Type B pancreatic cell (in vitro differentiated cells): ENCODE results near the gene TXK. TPM values are rescaled to one million over a fixed set of nuclear protein-coding genes. Genes with fewer than 3 reads are reported as not detected.

Experiments
- DNase-seq: peaks from one replicate; pipeline ENCODE4 v3.0.0; 2021; ENCODE audit warnings: mixed read lengths; ENCODE audit not compliant: unreplicated experiment; ENCODE audit errors: extremely low spot score
- H3K27ac Mint-ChIP-seq: 2 replicates; pipeline ENCODE4 v1.8.0; 2021; ENCODE audit warnings: mild to moderate bottlenecking, mixed read lengths
- H3K27me3 Mint-ChIP-seq: 2 replicates; pipeline ENCODE4 v1.8.0; 2021; ENCODE audit warnings: mixed read lengths
- H3K36me3 Mint-ChIP-seq: 2 replicates; pipeline ENCODE4 v1.8.0; 2021; ENCODE audit warnings: mixed read lengths
- H3K4me1 Mint-ChIP-seq: one replicate; pipeline ENCODE4 v1.8.0; 2021; ENCODE audit warnings: mixed read lengths; ENCODE audit not compliant: unreplicated experiment
- H3K4me3 Mint-ChIP-seq: 2 replicates; pipeline ENCODE4 v1.8.0; 2021; ENCODE audit warnings: mild to moderate bottlenecking, mixed read lengths
- H3K9me3 Mint-ChIP-seq: 2 replicates; pipeline ENCODE4 v1.8.0; 2021; ENCODE audit warnings: mixed read lengths
- total RNA-seq: library from RNA; stranded (reverse); gene quantifications from 2 replicates; pipeline ENCODE4 v1.2.1, GENCODE V29; 2021; ENCODE audit warnings: low replicate concordance
- TF ChIP-seq, protein P1 (sequence below): fragments of 200-600 bp; sonication (generic); conservative IDR thresholded peaks from 2 replicates; pipeline ENCODE4 v1.5.0; 2021; ENCODE audit warnings: antibody characterized with exemption, mild to moderate bottlenecking

The TXK gene
- total RNA-seq, 1 donor from 2014 or later: 1.3 TPM

DNA sequence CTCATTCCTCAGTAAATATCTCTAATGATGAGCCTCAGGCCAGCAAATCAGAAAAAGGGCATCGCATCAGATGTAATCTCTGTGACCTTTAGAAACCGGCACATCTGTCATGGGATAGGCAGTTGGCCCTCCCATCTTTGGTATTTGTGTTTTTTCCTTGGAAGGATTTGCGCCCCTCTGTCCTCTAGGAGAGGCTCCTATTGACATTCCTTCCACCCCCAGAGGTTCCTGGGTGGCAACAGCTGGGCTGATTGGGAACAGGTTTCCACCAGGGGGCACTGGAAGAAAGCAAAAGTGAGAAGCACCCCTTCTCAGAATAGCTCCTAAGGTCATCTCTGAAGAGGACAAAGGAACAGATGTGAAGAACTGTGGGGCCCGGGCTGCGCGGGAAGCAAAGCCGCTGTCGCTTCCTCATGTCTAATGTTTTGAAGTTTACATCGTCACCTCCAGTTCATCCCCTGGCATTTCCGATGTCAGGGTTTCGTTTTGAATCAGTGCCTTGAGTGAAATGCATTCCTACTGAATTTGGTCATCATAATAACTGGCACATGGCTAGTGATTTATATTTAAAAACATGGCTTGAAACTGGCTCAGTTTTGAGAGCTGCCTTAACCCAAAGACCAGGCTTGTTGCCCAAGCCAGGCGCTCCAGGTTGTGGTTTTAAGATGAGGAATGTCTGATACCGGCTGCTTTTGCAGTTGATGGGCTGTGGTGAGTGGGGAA, 6.2 kb downstream of the TXK start:
- Mint-ChIP-seq H3K4me1 (peaks cover 22% of the 10 kb centered on the region), H3K9me3 (no peaks in the 10 kb centered on the region), H3K4me3 (peak overlapping the region; percentile 59), H3K36me3 (no peaks in the 10 kb centered on the region), H3K27ac (peak overlapping the region; percentile 90), H3K27me3 (no peaks in the 10 kb centered on the region)
- no peak for DNase-seq
- TF ChIP-seq, protein P1, sequence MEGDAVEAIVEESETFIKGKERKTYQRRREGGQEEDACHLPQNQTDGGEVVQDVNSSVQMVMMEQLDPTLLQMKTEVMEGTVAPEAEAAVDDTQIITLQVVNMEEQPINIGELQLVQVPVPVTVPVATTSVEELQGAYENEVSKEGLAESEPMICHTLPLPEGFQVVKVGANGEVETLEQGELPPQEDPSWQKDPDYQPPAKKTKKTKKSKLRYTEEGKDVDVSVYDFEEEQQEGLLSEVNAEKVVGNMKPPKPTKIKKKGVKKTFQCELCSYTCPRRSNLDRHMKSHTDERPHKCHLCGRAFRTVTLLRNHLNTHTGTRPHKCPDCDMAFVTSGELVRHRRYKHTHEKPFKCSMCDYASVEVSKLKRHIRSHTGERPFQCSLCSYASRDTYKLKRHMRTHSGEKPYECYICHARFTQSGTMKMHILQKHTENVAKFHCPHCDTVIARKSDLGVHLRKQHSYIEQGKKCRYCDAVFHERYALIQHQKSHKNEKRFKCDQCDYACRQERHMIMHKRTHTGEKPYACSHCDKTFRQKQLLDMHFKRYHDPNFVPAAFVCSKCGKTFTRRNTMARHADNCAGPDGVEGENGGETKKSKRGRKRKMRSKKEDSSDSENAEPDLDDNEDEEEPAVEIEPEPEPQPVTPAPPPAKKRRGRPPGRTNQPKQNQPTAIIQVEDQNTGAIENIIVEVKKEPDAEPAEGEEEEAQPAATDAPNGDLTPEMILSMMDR: peak; percentile 71

DNA sequence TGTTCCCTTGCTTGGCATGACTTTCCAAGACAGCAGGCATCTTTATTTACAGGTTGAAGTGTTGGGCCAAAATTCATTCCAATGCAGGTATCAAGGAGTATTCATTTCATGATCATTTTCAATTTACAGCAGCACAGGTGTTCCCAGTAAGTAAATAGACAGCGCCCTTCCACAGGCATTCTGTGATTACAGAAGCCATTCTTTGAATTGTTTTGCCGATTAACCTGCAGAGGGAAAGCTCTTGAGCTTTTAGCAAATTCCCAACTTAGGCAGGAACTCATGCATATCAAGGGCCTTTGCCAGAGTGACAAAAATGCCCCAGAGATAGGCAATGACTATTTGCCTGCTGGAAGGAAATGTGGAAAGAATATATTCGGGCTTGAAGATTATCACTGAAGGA, 6.8 kb downstream of the TXK start:
- H3K9me3 Mint-ChIP-seq: no peaks in the 10 kb centered on the region
- H3K36me3 Mint-ChIP-seq: no peaks in the 10 kb centered on the region
- TF ChIP-seq, protein P1: no peak
- peaks cover 22% of the 10 kb centered on the region for H3K4me1 Mint-ChIP-seq
- H3K27me3 Mint-ChIP-seq: no peaks in the 10 kb centered on the region
- peak overlapping the region; percentile 59 for H3K4me3 Mint-ChIP-seq
- H3K27ac Mint-ChIP-seq: peak overlapping the region; percentile 90
- DNase-seq: no peak

DNA sequence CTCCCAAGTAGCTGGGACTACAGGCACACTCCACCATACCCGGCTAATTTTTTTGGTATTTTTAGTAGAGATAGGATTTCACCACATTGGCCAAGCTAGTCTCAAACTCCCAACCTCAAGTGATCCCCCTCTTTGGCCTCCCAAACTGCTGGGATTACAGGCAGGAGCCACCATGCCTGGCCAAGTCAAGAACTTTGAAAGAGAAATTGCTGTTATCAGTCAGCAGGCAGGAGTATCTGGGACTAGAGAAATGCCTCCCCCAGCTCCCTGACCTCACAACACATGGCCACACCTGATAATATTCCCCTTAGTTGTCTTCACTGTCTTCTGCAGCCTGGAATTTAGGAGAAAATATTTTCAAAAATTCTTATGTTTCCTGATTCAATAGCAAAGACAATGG, 7.4 kb downstream of the TXK start:
- peaks cover 19% of the 10 kb centered on the region for H3K4me1 Mint-ChIP-seq
- H3K4me3 Mint-ChIP-seq: no peak overlapping the region
- TF ChIP-seq, protein P1: no peak
- H3K9me3 Mint-ChIP-seq: no peaks in the 10 kb centered on the region
- H3K27ac Mint-ChIP-seq: peak overlapping the region; percentile 90
- no peaks in the 10 kb centered on the region for H3K36me3 Mint-ChIP-seq
- no peaks in the 10 kb centered on the region for H3K27me3 Mint-ChIP-seq
- no peak for DNase-seq

DNA sequence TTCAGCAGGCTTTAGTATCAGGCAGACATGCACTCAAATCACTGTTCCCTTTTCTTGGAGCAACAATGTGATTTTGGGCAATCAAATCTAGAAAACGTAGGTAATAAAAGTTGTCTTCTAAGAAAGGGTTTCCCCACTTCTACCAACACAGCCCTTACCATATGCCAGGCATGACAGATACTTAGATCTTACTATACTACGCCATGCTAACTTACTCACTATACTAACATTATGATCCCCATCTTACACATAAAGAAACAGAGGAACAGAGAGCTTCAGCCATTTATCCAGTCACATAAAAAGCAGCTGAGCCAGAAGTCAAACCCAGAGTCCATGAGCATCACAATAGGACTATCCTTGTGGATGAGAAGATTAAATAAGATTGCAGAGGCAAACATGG, 9.2 kb downstream of the TXK start:
- Mint-ChIP-seq H3K9me3 (no peaks in the 10 kb centered on the region), H3K27ac (peak overlapping the region; percentile 72), H3K36me3 (no peaks in the 10 kb centered on the region), H3K27me3 (no peaks in the 10 kb centered on the region), H3K4me3 (no peak overlapping the region), H3K4me1 (peaks cover 15% of the 10 kb centered on the region)
- DNase-seq: no peak
- TF ChIP-seq, protein P1: no peak

DNA sequence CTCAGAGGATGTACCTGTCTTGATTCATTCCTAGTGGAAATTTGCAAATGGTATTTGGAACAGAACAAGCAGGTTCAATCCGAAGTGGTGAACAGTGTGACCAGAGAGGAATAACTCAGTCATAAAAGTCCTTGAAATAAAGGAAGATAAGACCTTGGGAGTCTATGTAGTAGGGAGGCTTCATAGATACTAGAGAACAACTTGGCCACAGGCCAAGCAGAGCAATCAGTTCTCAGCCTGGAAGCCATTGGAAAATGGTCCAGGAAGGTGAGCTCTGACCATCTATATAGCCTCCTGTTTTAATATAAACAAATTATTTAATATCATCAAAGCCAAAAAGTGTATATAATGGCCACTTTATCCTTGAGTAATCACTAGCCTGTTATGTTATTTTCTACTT, 11.3 kb downstream of the TXK start:
- H3K36me3 Mint-ChIP-seq: no peaks in the 10 kb centered on the region
- TF ChIP-seq, protein P1: no peak
- no peak for DNase-seq
- no peak overlapping the region for H3K4me3 Mint-ChIP-seq
- H3K4me1 Mint-ChIP-seq: peaks cover 10% of the 10 kb centered on the region
- H3K27ac Mint-ChIP-seq: no peak overlapping the region
- no peaks in the 10 kb centered on the region for H3K9me3 Mint-ChIP-seq
- H3K27me3 Mint-ChIP-seq: no peaks in the 10 kb centered on the region
